Measurements from ENCODE around the gene SLC4A3. TPM values are rescaled to one million over a fixed set of nuclear protein-coding genes. Genes with fewer than 3 reads are reported as not detected.

Gene SLC4A3
- polyA plus RNA-seq, 1 of the 3 experiments (the other 2 are of a cell fraction), result 12.3 TPM

- CTCF ChIA-PET, result interaction anchor here (1.0 to 1.1 kb wide), 2 partner anchors 9 to 81 kb away, joined by 3 to 4 read pairs; no protein-coding TSS in a partner anchor
- H3K9me3 ChIP-seq, result no peaks in the 10 kb centered on the region
- H3K79me2 ChIP-seq (ENCODE audit: insufficient read depth), result no peaks in the 10 kb centered on the region
- no peak overlapping the region for H3K4me3 ChIP-seq (ENCODE audit: low read depth in 2 of 2, low read length in 1 of 2)
- no peak overlapping the region for H3K4me2 ChIP-seq
- no peaks in the 10 kb centered on the region for H3F3A ChIP-seq (replicated peaks; ENCODE audit: insufficient read depth)
- 81% methylated on average over 2 of the region's 2 CpGs for WGBS (ENCODE audit: low lambda C conversion rate)
- H4K20me1 ChIP-seq (ENCODE audit: insufficient read depth), result no peaks in the 10 kb centered on the region
- no peak overlapping the region for H3K9ac ChIP-seq
- no peak for DNase-seq
- H2AFZ ChIP-seq (ENCODE audit: low read depth), result no peak overlapping the region
- H3K27ac ChIP-seq (ENCODE audit: low read depth in 2 of 2, low read length in 1 of 2), result no peak overlapping the region
- H3K27me3 ChIP-seq (ENCODE audit: insufficient read depth), result no peaks in the 10 kb centered on the region
- no peaks in the 10 kb centered on the region for H3K9me2 ChIP-seq
- no peak for TF ChIP-seq RAD21 (IDR thresholded peaks at IDR 0.05; ENCODE audit: low read length)
- TF ChIP-seq REST (IDR thresholded peaks at IDR 0.05; ENCODE audit: low read depth, low read length), result no peak
- TF ChIP-seq MEF2A (IDR thresholded peaks at IDR 0.05; ENCODE audit: borderline replicate concordance, low read depth), result no peak
- TF ChIP-seq FOXJ3 (CRISPR knock-in tag; IDR thresholded peaks at IDR 0.05), result no peak
- no peak for TF ChIP-seq SIN3A (IDR thresholded peaks at IDR 0.05; ENCODE audit: borderline replicate concordance, low read depth, low read length)
- no peak for TF ChIP-seq TCF12 (IDR thresholded peaks at IDR 0.05)
- no peak for TF ChIP-seq TAF1 (IDR thresholded peaks at IDR 0.05; ENCODE audit: borderline replicate concordance, low read depth, low read length)
- no peak for TF ChIP-seq RCOR1 (IDR thresholded peaks at IDR 0.05; ENCODE audit: low read length)
- TF ChIP-seq POLR2AphosphoS5 (IDR thresholded peaks at IDR 0.05; ENCODE audit: low read depth, low read length), result no peak
- no peak for TF ChIP-seq EZH2phosphoT487 (IDR thresholded peaks at IDR 0.05; ENCODE audit: borderline replicate concordance, low read depth)
- no peak for TF ChIP-seq EP300 (IDR thresholded peaks at IDR 0.05; ENCODE audit: borderline replicate concordance in 1 of 2, low read depth in 1 of 2, low read length in 1 of 2)
- TF ChIP-seq IRF3 (IDR thresholded peaks at IDR 0.05; ENCODE audit: low read depth, low read length), result no peak
- TF ChIP-seq SMC3 (IDR thresholded peaks at IDR 0.05; ENCODE audit: low read depth, low read length), result no peak
- no peak for TF ChIP-seq USF2 (IDR thresholded peaks at IDR 0.05; ENCODE audit: borderline replicate concordance, low read depth, low read length)
- TF ChIP-seq NRF1 (IDR thresholded peaks at IDR 0.05; ENCODE audit: low read depth, low read length), result no peak
- no peak for TF ChIP-seq FOXM1 (IDR thresholded peaks at IDR 0.05; ENCODE audit: low read depth)
- no peak for TF ChIP-seq NFIC (IDR thresholded peaks at IDR 0.05; ENCODE audit: borderline replicate concordance)
- H3K36me3 ChIP-seq (replicated peaks in 1 of 2; ENCODE audit: control insufficient read depth in 1 of 2, insufficient read depth in 2 of 2, low read length in 1 of 2), result no peaks in the 10 kb centered on the region
- POLR2A ChIA-PET, result no interaction called here
- peaks cover 0 to 6% of the 10 kb centered on the region in 2 experiments; a peak in 1 of 4 replicates for H3K4me1 ChIP-seq (ENCODE audit: control insufficient read depth in 1 of 2, insufficient read depth in 2 of 2, low read depth in 1 of 2, low read length in 1 of 2)
Measured at GRCh38 chr2:219622472-219622871, 5.0 kb upstream of the SLC4A3 start.
